Activated CD4-positive, CD25-positive, alpha-beta regulatory T cell treated with anti-CD3 and anti-CD28 coated beads, Interleukin-2, amount 50 U/mL, for 24 hours (primary cell): ENCODE results near the gene BMP5.

Experiments
- ATAC-seq, 2 donors: fragments of 150-1000 bp; cut with Tn5 transposase; one replicate each; pipeline ENCODE4 v1.10.0; 2021; ENCODE audit warnings: mild to moderate bottlenecking in 1 of 2, moderate library complexity in 1 of 2

Gene BMP5

GRCh38 chr6:55802259-55802658 is 73.1 kb downstream of the BMP5 start:
- ATAC-seq = no peak

- ATAC-seq = no peak
These were observed 76.8 kb downstream of the BMP5 start for GRCh38 chr6:55798571-55798970.

DNA sequence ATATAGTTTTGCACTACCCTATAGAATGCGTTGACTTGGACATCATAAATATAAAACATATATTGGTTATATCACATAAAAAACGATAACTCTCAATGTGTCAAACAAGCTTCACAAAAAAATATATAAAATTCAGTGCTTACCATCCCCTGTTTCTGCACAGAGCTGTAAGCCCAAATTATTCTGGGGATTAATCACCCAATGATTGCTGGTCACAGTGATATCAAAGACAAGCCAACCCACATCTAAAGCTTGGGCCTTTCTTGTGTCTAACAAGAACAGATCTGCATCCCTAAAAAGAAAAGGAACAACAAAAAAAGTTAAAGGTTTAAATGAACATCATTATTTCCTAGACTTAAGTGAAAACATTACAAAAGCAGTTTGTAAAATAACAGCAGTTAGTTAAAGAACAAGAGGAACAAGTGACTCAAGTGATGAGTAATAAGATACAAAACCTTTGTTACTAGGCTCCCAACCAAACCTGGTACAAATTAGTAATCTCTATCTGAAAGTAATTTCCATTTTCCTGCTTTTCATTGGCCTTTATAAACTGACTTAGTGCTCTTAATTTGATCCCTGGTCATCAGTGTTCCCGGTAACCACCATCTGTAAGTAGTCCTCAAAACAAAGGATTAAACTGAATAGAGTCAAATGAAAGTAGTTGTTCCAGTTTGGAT is 81.1 kb downstream of the BMP5 start:
- no peak for ATAC-seq

- ATAC-seq = no peak
These were observed 90.1 kb downstream of the BMP5 start for GRCh38 chr6:55785273-55785672.

DNA sequence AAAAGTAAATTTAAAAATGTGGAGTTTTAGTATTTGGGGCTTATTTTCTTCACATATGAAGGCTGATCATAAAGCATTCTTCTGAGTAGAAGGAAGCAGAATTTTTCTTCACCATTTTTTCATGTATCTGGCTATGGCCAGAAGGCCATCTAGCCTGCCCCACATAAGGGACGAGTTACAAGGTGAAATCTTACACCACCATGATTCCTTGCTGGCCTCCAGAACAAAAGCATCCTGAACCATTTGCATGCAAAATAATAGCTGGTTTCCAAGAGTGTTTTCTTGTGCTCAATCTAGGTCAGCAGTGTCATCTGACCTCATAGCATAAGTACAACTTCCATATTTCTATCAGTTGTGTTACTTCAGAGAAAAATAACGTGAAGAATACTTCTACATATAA is 93.1 kb downstream of the BMP5 start:
- ATAC-seq = no peak

- ATAC-seq = no peak
These were observed 96.7 kb downstream of the BMP5 start for GRCh38 chr6:55778705-55779104.

- ATAC-seq = no peak
These were observed 97.9 kb downstream of the BMP5 start for GRCh38 chr6:55777469-55777868.

- no peak for ATAC-seq
These were observed 99.3 kb downstream of the BMP5 start for GRCh38 chr6:55776113-55776512.

- no peak for ATAC-seq
These were observed 100.4 kb downstream of the BMP5 start for GRCh38 chr6:55775029-55775318.

DNA sequence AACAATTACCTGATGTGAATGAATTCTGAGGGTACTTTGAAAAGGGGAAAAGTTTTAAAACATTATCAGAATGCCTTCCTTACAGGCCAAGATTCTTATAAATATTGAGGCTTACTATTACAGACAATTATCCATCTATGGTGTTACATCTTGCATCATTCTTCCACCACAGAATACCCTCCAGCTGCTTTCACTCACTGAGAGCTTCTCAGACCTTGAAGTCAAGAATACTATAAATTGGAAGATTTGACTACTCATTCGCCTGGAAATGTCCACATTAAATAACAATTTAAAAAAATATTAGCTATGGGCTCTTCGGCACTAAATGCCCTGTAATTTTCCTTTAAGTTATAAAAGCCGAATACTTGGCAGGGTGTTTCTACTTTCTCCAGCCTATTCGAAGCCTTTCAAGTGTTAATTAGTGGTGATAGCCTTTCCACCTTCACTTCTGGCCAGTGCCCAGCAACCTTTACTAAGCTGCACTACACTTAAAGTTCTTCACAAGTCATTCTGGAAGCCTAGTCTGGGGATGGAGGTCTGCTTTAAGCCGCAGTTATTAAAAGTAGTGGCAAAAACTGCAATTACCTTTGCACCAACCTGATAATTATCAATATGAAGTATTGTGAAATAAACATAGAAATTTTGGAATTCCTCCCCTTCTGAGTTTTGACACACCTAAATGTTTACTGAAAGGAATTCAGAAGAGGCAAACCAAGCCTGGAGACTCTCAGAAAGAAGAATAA is 100.9 kb downstream of the BMP5 start:
- no peak for ATAC-seq

GRCh38 chr6:55773620-55774216 is 101.7 kb downstream of the BMP5 start:
- ATAC-seq = no peak

DNA sequence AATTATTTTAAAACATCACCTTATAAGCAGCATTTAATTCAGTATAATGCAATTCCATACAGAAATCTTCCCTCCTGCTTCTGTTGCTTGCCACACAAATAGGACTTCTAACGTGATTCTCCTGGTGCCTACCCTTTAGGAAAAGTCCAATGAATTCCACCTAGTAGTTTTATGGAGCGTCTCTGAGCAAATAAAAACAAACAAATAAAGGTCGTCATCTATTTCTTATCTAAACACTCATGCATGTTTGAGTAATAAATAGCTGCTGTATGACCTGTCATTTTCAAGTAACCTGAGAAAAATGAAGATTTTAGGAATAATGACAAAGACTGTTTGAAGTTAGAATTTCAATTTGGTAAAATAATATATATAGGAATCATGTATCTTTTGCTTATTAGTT is 102.7 kb downstream of the BMP5 start:
- ATAC-seq = no peak

GRCh38 chr6:55759536-55759935 is 115.9 kb downstream of the BMP5 start:
- no peak for ATAC-seq

GRCh38 chr6:55758156-55758937 is 117.0 kb downstream of the BMP5 start:
- ATAC-seq = no peak

DNA sequence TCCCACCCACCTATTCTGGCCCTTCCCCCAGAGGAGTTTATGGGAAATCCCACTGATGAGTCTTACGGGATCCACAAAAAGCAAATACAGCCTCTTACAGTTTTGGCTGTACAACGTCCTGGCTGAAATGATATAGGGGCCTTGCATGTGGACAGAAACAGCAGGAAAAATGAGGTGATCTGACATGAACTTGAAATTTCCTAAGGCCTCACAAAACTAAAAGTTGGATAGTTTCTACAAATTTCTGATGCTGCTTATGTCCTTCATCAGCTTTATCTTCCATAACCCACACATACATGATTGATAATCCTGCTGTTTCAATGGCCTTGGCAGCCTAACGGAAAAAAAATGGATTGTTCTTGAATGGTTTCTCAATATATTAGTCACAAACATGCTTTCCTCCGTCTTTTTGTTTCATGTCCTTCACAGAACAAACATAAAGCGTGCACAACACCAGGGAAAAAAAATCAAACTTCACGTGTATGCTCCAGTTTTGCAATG is 118.8 kb downstream of the BMP5 start:
- ATAC-seq = no peak

DNA sequence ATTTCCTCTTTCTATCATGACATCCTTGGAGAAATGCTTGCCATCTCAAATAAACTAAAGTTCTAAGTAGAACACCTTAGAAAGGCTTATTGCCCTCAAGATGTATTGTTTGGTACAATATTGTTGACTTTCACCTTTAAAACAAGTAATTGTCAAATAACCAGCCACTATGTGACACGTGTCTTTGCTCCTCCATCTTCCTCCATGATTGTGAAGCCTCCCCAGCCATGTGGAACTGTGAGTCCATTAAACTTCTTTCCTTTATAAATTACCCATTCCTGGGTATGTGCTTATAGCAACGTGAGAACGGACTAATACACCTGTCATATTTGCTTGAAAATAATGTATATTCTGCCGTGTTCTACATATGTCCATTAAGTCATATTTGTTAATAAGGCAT is 126.5 kb downstream of the BMP5 start:
- no peak for ATAC-seq

DNA sequence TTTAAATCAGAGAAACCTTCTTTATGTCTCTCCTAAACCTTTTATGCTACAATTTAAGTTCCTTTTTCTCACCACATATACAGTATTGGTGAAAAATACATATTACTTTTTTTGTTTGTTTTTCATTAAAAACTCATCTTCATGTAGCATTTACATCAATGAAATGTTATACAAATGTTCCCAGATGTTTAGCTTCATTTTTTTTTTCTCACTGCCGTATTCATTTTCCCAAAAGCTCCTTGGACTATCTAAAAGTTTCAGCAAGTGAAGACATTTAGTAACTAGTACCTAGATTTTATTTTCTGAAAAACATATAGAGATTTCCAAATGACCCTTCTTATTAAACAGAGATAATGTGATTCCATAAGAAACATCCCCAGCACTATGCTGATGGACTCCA is 128.9 kb downstream of the BMP5 start:
- ATAC-seq = no peak

DNA sequence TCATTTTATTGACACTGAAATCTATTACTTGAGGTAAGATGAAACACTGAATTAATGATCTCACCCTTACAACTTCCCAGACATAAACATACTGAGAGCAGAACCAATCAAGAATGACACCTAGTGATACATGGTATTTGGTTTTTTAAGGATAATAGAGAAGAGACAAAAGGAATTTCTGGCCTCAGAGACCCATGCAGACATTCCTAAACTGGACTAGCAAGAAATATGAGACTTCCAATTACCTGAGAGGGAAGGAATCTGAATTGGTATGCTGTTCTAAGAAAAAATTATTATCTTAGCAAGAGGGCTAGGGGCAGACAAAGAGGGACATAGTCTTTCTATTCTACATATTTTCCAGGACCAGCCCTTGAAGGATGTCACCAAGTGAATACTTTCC is 141.1 kb downstream of the BMP5 start:
- ATAC-seq = no peak

DNA sequence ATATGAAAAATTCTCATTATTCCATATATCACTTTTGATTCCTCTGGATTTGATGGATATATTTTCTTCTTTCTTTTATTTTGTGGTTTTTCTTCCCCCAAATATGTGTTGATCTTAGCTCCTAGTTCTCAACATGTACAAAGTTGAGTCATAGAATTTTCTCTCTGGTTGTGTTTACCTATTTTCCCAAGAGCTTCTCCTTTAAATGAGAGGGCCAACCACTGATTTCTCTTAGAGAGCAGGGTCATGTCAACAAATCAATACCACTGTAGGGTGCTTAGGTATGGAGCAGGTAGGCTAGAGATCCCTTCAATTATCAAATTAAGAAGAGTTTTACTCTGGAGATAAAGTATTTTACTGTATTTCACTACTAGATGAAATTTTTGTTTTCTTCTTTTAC is 145.7 kb downstream of the BMP5 start:
- no peak for ATAC-seq

DNA sequence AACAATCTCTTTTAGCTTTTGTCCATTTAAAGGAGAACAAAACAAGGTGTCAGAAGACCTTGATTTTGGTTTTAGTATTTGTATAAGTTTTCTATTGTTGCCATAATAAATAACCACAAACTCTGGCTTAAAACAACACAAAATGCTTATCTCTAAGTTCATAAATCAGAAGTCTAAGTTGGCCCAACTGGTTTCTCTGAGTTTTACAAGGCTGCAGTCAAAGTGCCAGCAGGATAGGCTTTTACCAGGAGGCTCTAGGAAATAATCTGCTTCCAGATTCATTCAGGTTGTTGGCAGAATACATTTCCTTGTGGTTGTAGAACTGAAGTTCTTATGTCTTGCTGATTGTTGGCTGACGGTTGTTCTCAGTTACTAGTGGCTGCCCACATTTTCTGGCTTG is 149.2 kb downstream of the BMP5 start:
- ATAC-seq = no peak

- ATAC-seq = no peak
These were observed 160.6 kb downstream of the BMP5 start for GRCh38 chr6:55714831-55715230.

- ATAC-seq = no peak
These were observed 162.0 kb downstream of the BMP5 start for GRCh38 chr6:55713436-55713835.

DNA sequence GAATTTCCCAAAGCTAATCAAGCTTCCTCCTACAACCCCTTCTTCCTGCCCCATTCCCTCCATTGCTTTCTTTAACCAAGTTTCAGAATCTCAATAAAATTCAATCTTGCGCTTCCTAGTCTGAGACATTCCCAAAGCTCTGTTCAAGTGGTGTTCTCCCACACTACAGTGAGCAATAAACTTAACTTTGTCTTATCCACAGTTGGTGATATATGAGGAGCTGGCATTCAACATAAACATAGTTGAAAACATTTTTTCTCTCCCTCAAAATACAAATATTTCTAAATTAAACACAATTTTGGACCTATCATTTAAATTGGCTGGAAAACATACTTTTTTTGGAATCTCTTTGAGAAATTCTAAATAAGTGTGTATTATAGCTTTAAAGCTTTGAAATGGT is 166.7 kb downstream of the BMP5 start:
- no peak for ATAC-seq
